T1000 (cell line): Measurements from ENCODE around the gene MTUS2.

Experiments
- DNase-seq: peaks from one replicate; lab custom pipeline; 2025; ENCODE audit warnings: mixed read lengths; lab: John Stamatoyannopoulos, UW

MTUS2 gene

DNA sequence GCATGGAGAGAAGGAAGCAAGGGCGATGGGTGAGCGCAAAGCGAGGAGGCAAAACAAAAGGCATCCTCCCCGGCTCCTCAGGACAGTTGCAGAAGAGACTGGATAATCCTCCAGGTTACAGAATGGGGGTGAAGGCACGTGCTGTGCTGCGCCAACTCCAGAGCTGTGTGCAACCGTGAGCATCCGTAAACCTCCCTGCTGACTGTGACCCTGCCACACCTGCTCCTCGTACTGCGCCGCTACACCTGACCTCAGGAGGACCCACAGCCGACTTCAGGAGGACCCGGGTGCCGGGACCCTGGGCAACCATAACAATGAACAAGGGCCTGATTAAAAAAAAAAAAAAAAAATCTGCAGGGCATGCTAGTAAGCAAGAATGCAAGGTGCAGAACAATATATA lies 706.6 kb downstream of the MTUS2 start:
- DNase-seq = no peak

DNA sequence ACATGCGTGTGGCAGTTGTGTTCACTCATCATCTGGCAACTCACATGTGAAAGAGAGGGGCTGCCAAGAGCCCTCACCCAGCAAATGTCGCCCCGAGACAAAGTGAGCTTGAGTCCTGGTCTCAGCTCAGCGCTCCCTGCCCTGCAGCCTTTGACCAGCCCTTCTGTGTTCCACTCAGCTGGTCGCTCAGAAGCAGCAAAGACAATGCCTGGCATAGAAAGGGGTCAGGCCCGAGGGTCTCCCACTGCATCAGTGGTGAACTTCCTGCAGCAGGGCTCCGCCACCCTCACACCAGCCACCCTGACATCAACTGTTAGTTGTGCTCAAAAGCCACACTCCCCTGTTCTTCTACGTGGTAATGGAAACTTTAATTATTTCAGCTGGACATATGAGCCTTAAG lies 707.4 kb downstream of the MTUS2 start:
- no peak for DNase-seq

DNA sequence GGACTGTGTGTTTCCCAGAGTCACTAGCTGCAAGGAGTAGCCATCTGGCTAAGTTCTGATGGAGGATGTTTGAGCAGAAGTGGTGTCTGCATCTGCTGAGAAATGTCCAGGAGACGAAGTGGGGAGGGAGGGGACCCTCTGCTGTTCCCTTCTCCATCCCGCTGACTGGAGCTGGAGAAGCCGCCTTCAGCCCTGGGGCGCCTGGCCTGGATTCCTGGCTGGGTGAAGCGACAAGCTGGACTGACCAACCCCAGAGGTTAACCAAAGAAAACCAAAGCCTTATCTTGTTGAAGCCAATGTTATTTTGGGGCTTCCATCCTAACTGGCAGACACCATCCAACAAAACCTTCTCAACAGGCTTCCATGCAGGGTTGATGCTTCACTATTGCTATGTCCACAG lies 707.8 kb downstream of the MTUS2 start:
- no peak for DNase-seq

DNA sequence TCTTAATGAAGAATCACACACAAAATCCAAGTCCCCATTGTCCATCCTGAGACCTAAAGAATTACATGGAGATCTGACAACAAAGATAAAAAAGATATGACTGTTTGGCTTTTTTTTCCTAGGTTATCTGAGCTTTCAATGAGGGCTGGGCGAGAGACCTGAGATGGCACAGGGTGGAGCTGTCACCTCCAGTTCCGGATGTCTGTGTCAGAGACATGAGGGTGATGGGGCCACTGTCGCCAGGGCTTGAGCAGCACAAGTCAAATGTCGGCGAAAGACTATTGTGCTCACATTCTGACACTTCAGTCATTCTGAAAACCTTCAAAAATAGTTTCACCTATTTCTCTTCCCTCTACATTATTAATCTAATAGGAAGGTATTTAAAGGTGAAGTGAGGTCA lies 709.6 kb downstream of the MTUS2 start:
- no peak for DNase-seq

DNA sequence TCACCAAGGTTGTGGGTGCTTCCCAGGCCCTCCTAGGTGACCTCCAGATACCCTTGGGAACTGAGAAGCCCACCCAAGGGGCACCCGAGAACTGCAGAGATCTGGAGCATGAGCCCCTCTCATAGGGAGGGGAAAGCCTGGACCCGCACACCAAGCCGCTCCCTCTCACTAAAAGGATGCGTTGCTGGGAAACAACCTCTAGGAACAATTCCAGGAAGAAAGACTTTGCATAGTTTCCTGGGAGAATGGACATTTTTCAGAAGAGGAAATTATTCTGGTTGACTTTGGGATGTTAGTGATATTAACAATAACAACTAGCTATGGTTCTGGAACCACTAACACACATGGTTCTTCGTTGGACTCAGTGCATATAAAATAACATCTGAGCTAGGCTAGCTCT lies 710.8 kb downstream of the MTUS2 start:
- no peak for DNase-seq

DNA sequence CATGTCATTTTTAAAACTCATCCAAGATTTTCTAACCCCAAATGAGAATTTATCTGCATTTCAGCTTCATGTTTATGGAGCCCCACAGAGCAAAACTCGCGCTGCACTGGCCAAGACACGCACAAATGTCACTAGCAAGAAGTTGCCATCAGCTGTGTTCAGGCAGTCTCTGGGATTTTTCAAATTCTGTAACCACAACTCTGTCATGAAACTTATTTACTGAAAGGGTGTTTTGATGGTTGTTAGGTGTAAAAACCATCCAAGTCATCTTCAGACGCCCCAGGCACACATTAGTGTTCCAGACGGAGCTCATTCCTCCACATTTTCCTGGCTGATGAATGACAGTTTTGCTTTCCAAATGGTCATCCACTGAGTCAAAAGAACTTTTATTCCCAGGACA lies 712.0 kb downstream of the MTUS2 start:
- DNase-seq = no peak

DNA sequence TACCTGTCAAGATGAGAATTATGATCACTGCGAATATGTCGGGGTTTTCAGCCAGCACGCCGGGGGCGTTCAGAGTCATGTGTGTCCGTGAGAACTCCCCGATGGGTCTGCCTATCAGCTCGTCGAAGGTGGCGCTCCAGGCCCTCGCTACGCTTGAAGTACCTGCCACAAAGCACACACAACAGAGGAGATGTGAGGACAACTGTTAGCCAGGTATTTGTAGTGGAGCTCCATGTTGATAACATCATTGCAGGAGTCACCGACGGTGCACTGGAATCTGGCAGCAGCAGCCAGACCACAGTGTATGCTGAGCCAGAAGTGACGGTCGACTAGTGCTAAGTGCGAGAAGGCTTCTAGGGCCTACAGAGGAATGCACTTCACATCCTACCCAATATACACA lies 712.7 kb downstream of the MTUS2 start:
- no peak for DNase-seq

DNA sequence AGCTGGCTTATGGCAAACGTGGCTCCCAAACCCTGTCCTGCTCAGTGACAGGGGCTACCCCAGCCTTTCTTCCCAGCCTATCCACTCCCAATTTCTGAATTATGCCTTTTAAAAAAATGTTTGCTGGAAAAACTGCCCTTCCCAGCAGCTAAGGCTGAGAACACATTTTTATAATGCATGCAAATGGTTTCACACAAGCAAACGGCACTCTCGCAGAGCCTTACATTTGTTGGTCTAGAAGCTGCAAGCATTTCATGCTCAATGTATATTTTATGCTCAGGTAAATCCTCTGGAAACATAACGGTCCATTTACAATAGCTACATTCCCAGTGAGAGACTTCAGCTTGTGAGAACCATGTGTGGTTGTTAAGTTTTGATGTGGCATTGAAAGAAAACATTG lies 713.9 kb downstream of the MTUS2 start:
- no peak for DNase-seq

DNA sequence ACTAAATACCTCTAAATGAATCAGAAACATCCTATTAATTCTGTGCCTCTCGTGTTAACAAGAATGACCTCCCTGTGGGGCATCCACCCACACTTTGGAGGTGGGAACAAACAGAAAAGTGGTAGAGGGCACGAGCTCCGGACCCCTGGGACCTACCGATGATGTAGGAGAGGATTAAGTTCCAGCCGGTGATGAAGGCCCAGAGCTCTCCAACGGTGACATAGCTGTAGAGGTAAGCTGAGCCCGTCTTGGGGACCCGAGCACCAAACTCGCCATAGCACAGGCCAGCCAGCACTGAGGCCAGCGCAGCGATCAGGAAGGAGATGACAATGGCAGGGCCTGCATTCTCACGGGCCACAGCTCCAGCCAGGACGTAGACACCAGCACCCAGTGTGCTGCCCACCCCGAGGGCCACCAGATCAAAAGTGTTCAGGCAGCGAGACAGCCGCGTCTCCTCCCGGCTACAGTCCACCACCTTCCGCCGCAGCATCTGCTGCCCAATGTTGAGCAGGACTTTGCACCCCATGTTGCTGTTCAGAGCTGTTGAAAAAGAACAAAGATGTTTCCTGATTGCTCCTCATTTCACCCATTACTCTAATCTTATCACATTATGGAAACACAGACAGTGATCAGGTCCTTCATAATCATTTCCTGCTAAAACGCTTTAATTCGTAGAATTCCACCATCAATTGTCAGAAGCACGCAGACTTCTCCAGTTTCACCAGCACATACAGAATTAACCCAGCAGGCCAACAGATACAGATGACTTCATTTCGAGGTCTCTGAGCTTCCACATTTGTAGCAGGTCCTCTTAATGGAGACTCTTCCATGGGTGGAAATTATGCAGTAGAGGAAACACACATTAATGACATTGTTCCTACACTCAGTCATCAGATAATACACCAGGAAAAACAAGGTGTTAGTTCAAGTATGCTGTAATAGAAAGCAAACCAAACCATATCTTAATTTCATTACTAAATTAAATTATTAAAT lies 715.8 kb downstream of the MTUS2 start:
- no peak for DNase-seq

DNA sequence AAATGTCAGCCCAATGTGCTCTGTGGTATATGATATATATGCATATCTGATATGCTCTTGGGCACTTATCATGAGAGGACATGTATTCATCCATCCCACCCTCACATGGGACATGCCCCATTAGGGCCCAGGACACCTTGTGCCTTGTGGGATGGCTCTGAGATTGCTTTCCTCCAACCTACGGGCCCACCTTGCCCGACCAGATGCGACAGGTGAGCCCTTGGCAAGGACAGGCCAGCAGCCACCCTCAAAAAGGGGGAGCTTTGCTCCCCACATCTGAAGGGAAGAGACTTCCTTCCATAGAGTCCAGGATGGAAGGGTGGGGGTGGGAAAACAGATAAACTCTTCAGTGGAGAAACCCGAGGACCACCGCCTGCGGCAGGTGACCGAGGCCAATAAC lies 716.7 kb downstream of the MTUS2 start:
- no peak for DNase-seq

DNA sequence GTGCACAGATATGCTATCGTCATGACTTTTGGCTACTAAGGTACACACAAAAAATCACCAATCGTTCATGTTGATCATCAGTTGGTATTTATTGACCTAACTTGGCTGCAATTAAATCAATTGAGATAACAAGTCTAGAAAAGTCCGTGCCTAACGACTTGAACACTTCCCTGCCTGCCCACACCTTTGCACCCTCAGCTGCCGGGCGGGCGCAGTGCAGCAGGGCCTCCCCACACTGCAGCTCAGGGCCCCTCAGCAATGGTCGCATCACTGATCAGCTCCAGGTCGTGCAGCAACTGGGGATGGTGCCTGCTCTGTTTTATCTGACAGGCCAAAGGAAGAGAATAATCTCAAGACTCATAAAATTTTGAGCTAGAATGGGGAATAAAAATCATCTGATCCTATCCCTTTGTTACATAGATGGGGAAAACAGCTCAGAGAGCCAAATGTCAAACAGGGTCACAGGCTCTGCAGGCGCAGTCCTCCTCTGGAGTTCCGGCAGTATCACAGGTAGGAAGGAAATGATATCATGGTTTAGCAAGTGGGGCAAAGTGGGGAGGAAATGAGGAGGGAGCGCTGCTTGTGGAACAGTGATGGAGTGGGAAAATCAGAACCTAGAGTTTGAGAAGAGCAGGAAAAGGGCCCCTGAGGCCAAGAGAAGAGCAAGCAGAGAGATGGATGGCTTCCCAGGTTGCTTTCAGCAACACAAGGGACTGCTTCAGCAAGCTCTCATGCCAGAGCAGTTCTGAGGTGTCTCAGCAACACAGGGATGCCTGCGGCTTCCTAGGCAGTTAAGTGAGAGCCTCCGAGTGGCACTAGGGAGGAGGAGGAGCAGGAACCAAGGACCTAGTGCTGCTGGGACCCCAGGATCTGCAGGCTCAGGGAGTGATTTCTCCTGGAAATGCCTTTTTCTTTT lies 717.9 kb downstream of the MTUS2 start:
- DNase-seq = no peak

DNA sequence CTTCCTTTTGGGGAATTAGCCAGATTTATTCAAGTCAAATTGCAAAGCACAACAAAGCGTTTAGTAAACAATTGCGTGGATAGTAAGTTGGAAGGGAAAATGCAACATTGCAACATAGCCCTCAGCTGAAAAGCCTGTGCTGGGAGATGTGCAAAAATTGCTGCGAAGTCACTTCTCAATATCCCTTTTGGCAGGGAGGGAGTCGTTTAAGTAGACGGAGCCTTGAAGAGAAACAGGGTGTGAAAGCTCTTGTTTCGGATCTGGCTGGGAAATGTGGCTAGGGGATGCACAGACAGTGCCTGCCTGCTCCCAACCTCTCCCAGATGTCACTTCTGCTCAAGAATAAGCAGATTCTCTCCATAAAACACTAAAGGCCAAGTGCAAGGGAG lies 718.5 kb downstream of the MTUS2 start:
- no peak for DNase-seq

DNA sequence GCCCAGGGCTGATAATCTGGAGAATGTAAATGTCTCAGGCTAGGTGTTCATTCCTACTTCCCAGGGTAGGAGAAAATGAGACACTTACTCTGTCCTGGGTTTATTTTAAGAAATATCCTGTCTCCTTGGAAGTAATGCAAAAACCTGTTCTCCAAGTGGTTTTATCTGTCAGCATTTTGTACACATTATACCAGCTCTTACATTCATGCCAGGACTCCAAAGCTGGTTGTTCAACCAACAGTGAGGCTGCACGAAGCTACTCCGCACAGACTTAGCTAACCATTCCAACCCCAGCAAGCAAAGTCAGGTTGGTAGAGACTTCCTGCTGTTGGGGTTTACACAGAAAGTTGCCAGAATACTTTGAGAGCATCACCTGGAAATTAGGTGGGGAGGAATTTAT lies 719.7 kb downstream of the MTUS2 start:
- no peak for DNase-seq

DNA sequence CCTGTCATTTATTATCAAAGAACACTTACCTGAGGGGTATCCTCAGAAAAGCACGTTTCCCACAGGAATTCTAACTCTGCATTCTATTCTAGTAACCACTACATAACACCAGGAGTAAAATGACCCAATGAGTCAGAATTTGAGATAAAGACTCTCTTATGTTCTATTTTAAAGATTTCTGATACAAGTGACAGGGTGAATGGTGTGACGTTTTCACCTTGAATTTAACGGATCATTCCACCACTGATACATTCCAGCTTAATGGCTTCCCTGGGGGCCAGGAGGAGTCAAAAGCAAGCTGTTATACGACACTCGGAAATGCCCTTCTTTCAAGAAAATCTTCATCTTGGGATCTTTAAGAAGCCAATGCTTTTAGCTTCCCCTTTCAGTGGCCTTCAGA lies 720.2 kb downstream of the MTUS2 start:
- no peak for DNase-seq

DNA sequence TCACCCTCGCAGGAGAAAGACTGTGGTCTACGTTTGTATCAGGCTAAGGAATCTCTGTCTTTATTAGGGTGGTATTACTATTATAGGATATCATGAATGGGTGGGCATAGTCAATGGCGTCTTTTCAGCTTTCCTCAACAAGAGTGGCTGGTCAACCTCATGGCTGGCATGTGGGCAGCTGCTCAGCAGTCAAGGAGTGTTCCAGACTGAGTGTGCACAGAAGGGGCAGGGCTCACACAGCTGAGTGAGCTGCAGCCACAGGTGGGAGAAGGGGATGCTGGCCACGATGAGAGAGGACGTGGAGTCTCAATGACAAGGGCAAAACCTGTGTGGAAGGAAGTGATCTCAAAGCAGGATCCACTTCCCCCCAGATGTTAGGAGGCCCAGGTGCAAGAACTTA lies 720.7 kb downstream of the MTUS2 start:
- no peak for DNase-seq

DNA sequence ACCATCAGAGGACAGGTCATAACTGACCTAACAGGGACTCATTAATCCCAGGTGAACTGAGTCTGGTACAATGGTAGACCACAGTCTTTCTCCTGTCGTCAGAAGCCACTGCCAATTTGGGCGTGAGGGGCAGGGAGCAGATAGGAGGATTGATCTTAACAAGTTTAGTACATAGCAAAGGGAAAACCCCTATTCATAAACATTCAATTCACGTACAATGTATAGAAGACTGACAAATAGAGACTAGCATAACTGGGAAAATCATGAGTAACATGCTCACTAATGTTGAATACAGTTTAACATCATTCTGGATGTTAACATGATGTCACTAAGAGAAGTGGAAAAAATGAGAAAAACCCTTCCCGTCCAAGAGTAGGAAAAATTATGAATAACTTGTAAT lies 721.3 kb downstream of the MTUS2 start:
- no peak for DNase-seq

DNA sequence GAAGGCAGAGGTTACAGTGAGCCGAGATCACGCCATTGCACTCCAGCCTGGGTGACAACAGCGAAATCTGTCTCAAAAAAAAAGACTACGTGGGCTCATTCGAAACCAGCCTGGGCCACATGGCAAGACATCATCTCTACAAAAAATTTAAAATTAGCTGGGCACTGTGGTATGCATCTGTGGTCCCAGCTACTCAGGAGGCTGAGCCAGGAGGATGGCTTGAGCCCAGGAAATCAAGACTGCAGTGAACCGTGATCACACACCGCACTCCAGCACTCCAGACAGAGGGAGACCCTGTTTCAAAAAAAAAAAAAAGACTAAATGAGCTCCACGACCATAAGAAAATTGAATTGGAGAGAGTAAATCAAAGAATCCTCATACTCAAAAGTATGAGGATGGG lies 722.2 kb downstream of the MTUS2 start:
- no peak for DNase-seq

DNA sequence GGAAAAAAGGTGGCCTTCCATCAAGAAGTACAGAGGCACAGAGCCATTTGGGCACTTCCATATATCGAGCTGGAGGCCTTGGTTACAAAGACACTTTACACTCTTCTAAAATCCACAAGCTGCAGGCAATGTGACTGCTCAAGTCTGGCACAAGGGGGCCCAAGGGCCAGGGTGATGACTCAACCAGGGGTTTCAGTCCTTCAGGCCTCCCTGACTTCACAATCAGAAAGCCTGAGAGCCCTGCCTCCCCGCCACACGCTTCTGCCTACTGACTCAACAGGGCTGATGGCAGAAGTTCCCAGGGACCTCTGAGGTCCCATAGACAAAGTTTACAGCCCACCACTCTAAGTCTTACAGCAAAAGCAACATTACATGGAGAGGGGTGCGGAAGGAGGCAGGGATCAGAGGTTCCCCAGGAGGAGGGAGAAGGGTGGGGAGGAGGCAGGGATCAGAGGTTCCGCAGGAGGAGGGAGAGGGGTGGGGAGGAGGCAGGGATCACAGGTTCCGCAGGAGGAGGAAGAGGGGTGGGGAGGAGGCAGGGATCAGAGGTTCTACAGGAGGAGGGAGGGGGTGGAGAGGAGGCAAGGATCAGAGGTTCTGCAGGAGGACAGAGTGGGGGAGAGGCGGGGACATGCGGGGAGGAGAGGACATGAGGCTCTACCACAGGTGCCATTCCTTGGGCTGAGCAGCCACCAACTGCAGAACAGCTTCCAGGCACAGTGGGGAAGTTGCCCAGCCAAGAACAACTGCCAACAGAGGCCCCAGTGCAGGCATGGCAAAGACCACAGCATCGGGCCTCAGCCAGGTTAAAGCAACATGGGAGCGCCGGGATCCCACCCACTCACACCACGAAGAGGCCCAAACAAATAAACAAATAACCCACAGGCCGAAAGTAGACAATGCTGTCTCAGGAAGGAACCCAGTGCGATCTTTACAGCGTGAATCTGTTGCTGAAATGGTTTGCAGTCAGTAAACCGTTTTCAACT lies 723.4 kb downstream of the MTUS2 start:
- peak; percentile 42 for DNase-seq

DNA sequence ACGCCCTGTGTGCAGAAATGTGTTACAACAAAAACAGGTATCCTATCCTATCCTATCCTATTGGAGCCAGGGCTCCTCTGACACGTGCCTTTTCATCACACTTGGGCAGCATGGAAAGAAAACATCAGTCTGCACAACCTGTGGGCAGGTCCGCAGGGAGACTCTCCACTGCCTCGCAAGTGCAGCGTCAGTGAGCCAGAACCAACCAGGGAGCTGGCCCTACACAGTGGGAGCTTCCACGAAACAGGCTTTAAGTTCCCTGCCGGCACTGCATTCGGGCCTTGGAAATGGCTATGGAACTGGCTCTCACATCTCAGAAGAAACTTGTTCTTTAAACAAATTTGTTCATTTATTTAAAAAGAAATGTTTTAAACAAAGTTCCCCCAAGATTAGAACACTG lies 725.8 kb downstream of the MTUS2 start:
- DNase-seq = no peak

DNA sequence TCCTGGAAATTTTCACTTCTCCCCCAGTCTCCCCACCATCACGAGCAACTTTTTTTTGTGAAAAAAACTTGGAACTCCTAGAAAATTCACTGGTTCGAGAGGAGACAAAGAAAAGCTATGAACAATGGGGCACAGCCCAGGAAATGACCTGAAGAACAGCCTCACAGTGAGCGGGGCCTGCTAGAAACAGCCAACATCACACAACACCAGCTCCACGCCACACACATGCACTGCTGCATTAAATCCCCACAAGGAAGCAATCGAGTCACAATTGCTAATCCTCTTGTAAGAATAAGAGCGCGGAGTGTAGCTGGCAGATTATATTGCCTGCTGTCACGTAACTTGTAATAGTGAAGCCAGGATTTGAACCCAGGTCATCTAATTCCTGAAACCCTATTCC lies 726.5 kb downstream of the MTUS2 start:
- no peak for DNase-seq

DNA sequence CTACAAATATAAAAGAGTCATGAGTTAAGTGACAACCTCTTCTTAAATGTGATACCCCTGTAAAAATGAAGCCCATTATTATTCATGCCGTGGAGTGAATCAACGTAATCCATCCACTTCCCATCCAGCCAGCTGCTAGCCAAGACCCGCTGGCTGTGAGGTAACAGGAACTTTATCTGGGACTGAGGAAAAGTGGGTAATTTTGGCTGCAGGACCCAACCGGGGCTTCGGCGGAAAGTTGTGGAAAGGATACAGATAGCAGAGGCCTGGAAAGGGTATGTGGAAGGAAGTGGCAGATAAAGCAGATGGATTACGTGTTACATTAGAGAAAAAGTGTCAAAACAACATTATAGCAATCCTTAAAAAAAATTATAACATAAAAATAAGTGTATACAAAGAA lies 727.0 kb downstream of the MTUS2 start:
- DNase-seq = no peak

DNA sequence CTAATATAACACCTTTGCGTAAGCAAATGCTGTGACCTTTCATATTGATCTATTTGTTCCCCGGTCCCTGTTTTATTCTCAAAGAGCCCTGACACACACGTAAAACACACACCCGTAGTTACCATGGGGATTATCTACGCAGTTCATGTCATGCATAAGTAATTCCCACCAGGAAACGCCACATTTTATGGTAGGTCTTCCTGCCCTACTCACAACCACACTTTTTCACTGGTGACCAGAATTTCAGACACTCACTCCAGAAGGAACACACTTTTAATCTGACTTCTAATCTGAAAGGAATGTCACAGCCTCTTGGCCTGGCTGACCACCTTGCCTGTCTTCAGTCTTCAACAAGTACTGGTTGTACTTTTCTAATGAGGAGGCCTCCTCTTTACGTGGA lies 728.6 kb downstream of the MTUS2 start:
- no peak for DNase-seq
